Ishikawa (cell line): ENCODE data around the gene EFNB1.

Experiments used
- CEBPB ChIP-seq: IDR thresholded peaks from 2 replicates; pipeline ENCODE4 v1.6.1; 2012
- CREB1 ChIP-seq: IDR thresholded peaks from 2 replicates; pipeline ENCODE4 v1.6.1; 2012; ENCODE audit warnings: low read depth
- EGR1 ChIP-seq: IDR thresholded peaks from 2 replicates; pipeline ENCODE4 v1.6.1; 2012
- EP300 ChIP-seq: IDR thresholded peaks from 2 replicates; pipeline ENCODE4 v1.6.1; 2012; ENCODE audit warnings: borderline replicate concordance
- FOXM1 ChIP-seq: IDR thresholded peaks from 2 replicates; pipeline ENCODE4 v1.6.1; 2012; ENCODE audit warnings: low read depth, borderline replicate concordance
- NFIC ChIP-seq: IDR thresholded peaks from 2 replicates; pipeline ENCODE4 v1.6.1; 2012
- RAD21 ChIP-seq: IDR thresholded peaks from 2 replicates; pipeline ENCODE4 v1.6.1; 2012; ENCODE audit warnings: low read depth
- TAF1 ChIP-seq: IDR thresholded peaks from 2 replicates; pipeline ENCODE4 v1.6.1; 2012; ENCODE audit warnings: low read depth, mild to moderate bottlenecking
- TCF12 ChIP-seq: IDR thresholded peaks from 2 replicates; pipeline ENCODE4 v1.6.1; 2012; ENCODE audit warnings: low read depth
- TEAD4 ChIP-seq: IDR thresholded peaks from 2 replicates; pipeline ENCODE4 v1.6.1; 2012
- YY1 ChIP-seq: IDR thresholded peaks from 2 replicates; pipeline ENCODE4 v1.6.1; 2012; ENCODE audit warnings: low read depth
- ZBTB7A ChIP-seq: IDR thresholded peaks from 2 replicates; pipeline ENCODE4 v1.6.1; 2012; ENCODE audit warnings: low read depth
- TF ChIP-seq, protein P1 (sequence below): IDR thresholded peaks from 2 replicates; pipeline ENCODE4 v1.6.1; 2012; ENCODE audit warnings: low read depth, mild to moderate bottlenecking
- TF ChIP-seq, protein P2 (sequence below): IDR thresholded peaks from 2 replicates; pipeline ENCODE4 v1.6.1; 2012
- TF ChIP-seq, protein P3 (sequence below): IDR thresholded peaks from 2 replicates; pipeline ENCODE4 v1.6.1; 2012

EFNB1 gene

DNA sequence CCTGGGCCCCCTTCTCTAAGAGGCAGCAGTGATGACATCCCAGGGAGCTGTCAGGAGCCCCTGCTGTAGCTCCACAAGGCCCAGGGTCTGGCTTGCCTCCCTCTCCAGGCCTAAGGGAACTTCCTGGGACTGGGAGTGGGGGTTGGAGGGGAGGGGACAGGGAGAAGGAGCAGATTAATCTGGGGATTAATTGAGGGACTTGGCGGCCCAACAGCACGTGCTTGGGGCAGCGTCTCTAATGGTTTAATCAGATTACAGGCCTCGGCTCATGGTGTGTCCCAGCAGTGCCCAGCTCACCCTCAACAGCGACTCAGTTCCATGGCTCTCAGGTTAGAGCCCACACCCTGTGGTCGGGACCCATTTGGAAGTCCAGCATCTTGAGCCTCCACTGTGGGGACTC is 47.9 kb downstream of the EFNB1 start:
- no peak for TF ChIP-seq NFIC
- no peak for TF ChIP-seq RAD21
- TF ChIP-seq YY1: no peak
- no peak for TF ChIP-seq EP300
- no peak for TF ChIP-seq TEAD4
- TF ChIP-seq, protein P1, sequence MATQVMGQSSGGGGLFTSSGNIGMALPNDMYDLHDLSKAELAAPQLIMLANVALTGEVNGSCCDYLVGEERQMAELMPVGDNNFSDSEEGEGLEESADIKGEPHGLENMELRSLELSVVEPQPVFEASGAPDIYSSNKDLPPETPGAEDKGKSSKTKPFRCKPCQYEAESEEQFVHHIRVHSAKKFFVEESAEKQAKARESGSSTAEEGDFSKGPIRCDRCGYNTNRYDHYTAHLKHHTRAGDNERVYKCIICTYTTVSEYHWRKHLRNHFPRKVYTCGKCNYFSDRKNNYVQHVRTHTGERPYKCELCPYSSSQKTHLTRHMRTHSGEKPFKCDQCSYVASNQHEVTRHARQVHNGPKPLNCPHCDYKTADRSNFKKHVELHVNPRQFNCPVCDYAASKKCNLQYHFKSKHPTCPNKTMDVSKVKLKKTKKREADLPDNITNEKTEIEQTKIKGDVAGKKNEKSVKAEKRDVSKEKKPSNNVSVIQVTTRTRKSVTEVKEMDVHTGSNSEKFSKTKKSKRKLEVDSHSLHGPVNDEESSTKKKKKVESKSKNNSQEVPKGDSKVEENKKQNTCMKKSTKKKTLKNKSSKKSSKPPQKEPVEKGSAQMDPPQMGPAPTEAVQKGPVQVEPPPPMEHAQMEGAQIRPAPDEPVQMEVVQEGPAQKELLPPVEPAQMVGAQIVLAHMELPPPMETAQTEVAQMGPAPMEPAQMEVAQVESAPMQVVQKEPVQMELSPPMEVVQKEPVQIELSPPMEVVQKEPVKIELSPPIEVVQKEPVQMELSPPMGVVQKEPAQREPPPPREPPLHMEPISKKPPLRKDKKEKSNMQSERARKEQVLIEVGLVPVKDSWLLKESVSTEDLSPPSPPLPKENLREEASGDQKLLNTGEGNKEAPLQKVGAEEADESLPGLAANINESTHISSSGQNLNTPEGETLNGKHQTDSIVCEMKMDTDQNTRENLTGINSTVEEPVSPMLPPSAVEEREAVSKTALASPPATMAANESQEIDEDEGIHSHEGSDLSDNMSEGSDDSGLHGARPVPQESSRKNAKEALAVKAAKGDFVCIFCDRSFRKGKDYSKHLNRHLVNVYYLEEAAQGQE: no peak
- TF ChIP-seq TAF1: no peak
- no peak for TF ChIP-seq FOXM1
- TF ChIP-seq TCF12: no peak
- TF ChIP-seq, protein P2, sequence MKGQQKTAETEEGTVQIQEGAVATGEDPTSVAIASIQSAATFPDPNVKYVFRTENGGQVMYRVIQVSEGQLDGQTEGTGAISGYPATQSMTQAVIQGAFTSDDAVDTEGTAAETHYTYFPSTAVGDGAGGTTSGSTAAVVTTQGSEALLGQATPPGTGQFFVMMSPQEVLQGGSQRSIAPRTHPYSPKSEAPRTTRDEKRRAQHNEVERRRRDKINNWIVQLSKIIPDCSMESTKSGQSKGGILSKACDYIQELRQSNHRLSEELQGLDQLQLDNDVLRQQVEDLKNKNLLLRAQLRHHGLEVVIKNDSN: no peak
- TF ChIP-seq EGR1: no peak
- no peak for TF ChIP-seq CREB1
- TF ChIP-seq, protein P3, sequence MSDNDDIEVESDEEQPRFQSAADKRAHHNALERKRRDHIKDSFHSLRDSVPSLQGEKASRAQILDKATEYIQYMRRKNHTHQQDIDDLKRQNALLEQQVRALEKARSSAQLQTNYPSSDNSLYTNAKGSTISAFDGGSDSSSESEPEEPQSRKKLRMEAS: no peak
- TF ChIP-seq CEBPB: no peak
- no peak for TF ChIP-seq ZBTB7A

DNA sequence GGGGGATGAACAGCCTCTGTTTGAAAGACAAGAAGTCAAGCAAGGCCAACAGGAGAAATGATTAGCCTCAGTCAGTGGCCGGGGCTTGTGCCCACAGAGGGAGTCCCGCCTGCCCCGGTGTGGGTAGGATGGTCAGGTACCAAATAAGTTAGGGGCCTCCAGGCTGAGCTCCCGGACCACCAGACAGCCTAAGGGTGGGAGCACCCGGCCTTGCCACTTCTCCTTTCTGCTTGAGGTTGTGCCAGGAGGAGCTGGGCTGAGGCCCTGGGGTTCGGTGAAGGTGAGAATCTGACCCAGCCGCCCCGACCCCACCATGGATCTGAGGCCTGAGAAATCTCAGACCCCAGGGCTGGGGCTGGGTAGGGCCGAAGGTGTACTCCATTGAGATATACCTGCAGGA is 48.8 kb downstream of the EFNB1 start:
- TF ChIP-seq TAF1 (no peak), YY1 (no peak), ZBTB7A (no peak), CEBPB (no peak)
- TF ChIP-seq, protein P1: no peak

DNA sequence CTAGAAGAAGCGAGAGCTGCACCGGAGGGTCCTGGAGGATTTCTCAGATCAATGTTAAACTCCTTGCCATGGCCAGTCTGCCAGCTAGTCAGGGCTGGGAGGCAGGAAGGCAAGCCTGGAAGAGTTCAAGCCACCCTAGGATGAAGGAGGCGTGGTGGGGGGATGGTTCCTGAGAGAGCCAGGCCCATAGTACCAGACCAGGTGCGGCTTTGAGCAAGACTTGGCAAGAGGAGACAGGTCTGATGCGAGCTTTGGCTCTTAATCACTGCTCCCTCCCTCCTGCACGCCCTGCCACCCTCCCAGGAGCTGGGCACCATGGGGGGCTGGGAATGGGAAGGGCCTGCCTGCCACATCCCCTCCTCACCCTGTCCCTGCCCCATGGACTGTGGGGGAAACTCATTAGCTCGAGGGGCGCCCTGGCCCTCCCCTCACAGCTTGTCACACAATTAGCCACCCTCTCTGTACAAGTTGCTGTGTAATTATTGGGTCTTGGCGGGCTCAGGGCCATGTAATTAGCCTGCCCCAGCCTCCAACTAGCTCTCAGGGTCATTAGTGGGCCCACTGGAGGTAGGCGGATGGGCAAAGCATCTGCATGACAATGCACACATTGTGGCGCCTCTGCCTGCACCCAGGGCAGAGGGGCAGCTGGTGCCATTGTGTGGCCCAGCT is 50.3 kb downstream of the EFNB1 start:
- TF ChIP-seq EGR1: no peak
- no peak for TF ChIP-seq NFIC
- TF ChIP-seq, protein P2: no peak
- no peak for TF ChIP-seq TCF12
- TF ChIP-seq, protein P1: no peak
- TF ChIP-seq, protein P3: no peak
- TF ChIP-seq TAF1: no peak
- no peak for TF ChIP-seq FOXM1
- no peak for TF ChIP-seq EP300
- TF ChIP-seq TEAD4: no peak
- TF ChIP-seq CEBPB: no peak

DNA sequence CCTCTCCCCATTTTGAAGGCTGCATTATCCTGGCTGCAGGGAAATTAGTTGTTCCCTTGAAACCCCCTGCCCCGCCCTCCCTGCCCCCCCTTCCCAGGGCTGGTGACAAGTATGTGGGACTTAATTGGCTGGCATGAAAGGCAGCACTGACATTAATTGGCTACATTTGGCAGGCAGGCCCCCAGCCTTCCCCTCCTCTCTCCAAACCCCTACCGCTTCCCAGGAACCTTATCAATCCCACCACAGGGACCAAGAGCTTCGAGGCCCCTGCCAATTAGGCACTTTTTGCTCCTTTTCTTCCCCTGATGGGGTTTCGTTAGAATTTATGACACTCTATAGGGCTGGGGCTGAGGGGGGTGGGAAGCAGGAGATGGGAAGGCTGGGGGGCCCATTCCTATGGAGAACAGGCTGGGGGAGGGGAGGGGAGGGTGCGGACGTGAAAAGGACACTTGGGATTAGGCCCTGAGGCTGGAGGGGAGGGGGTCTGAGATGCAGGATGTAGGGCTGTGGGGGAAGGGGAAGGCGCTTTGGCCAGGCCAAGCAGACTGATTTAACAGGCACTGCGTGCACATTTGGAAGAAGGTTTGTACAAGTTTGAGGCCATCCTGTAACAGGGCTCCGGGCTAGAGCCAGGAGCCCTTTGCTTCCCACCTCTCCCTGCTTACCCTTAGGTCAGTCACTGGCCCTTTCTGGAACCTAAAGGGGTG is 52.2 kb downstream of the EFNB1 start:
- TF ChIP-seq CREB1: no peak
- TF ChIP-seq NFIC: no peak
- TF ChIP-seq TEAD4: no peak
- no peak for TF ChIP-seq FOXM1
- TF ChIP-seq EP300: no peak
- TF ChIP-seq RAD21: no peak
- no peak for TF ChIP-seq YY1
- no peak for TF ChIP-seq CEBPB
- TF ChIP-seq, protein P1: no peak
- no peak for TF ChIP-seq ZBTB7A
- TF ChIP-seq, protein P2: no peak
- TF ChIP-seq TCF12: no peak
- TF ChIP-seq, protein P3: no peak
- TF ChIP-seq EGR1: no peak
- no peak for TF ChIP-seq TAF1
